GM23248 (cell line): ENCODE measurements around the gene LVRN.

Source experiments
- EZH2 ChIP-seq: fragments of 200-600 bp; sonication (generic); IDR thresholded peaks from 2 replicates; pipeline ENCODE4 v1.6.1; 2018; ENCODE audit warnings: antibody characterized with exemption, mild to moderate bottlenecking; ENCODE audit not compliant: insufficient read depth, poor library complexity, severe bottlenecking
- EZH2phosphoT487 ChIP-seq: fragments of 200-600 bp; sonication (generic); IDR thresholded peaks from 2 replicates; pipeline ENCODE4 v1.6.1; 2018; ENCODE audit warnings: antibody characterized with exemption, moderate library complexity, mild to moderate bottlenecking, low read depth; ENCODE audit not compliant: insufficient read depth

- no peak for TF ChIP-seq EZH2
- no peak for TF ChIP-seq EZH2phosphoT487
Observed at GRCh38 chr5:115956957-115957356, 5.3 kb upstream of the LVRN start.
